GM19395 (cell line): ENCODE results near the gene NOTCH3.

ENCODE experiments used
- ATAC-seq: cut with Tn5 transposase; IDR thresholded peaks from one replicate; pipeline ENCODE4 v1.9.1; 2021; ENCODE audit warnings: mild to moderate bottlenecking, moderate library complexity; ENCODE audit not compliant: unreplicated experiment

The NOTCH3 gene

DNA sequence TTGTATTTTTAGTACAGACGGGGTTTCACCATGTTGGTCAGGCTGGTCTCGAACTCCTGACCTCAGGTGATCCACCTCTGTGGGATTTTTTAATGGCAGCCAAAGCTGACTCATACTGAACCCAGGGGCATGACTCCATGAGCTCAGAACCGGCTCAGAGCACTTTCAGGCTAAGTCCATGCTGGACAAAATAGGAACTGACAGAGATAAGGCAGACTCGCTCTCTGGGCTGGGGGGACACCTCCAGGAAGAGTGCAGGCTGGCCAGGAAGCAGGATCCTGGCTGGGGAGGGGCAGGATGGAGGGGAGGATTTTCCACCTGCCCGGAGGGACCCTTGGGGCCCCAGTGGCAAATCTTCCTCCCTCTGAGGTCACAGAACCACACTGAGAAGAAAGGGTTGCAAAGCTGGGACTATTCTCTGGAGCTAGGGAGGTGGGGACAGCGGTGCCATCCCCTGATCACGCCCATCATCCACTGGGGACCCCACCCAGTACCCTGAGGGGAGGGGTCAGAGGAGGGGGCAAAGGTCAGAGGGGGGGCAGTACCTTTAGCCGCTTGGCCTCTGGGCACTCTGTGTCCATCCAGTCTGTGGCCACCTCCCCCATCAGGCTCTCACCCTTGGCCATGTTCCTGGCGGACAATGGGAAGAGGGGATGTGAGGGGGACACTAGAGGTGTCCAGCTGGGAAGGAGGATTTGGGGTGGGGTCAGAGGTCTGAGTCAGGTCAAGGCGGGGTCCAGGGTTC, 31.1 kb downstream of the NOTCH3 start:
- no peak for ATAC-seq

DNA sequence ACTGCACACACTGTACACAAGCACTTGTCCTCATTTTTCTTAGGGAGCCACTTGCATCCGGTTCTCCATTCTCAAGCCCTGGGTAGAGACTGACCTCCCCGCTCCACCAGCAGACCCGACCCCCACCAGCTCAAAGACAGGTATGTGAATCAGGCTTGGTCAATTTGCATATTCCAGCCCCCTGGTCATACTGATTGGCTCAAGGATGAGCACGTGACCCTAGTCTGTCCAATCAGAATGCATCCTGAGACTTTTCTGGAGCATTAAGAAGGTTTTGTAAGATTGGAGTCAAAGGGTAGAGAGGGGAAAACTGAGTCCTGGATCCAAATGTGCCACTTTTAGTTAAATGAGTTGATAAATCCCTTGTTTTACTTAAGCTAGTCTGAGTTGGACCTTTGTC, 34.1 kb downstream of the NOTCH3 start:
- ATAC-seq = no peak

DNA sequence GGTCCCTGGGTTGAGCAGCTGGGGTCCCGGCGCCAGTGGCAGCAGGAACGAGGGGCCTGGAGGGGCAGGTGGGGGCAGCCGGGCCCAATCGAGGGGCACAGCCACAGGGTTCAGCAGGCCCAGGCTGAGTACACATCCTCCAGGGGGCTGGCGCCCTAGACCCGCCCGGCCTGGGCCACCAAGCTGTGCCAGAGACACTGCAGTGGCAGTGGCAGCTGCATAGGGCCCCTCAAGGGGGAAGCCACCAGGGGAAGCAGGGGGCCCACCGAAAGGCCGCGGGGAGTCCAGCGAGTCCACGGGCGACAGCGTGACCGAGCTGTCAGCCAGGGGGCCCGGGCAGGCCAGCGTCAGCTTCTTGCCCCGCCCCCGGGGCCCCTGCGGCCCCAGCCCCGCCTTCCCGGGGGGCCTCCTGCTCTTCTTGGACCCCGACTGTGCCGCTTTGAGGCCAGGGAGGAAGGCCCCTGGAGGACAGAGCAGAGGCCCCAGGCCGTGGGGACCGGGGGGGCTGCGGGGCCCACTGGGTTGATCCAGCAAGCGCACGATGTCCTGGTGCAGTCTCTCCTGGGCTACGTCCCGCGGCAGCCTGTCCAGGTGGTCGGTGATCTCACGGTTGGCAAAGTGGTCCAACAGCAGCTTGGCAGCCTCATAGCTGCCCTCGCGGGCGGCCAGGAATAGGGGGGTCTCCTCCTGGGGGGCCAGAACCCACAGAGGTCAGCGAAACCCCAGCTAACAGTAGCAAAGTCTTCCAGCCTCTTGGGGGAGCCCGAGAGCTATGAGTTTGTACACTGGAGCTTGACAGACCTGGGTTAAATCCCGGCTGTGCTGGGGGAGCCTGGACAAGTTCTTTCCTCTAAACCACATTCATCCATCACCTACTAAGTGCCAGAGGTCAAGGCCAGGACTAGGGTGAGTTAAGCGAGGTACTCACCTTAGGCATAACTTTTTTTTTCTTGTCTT, 39.5 kb downstream of the NOTCH3 start:
- no peak for ATAC-seq

DNA sequence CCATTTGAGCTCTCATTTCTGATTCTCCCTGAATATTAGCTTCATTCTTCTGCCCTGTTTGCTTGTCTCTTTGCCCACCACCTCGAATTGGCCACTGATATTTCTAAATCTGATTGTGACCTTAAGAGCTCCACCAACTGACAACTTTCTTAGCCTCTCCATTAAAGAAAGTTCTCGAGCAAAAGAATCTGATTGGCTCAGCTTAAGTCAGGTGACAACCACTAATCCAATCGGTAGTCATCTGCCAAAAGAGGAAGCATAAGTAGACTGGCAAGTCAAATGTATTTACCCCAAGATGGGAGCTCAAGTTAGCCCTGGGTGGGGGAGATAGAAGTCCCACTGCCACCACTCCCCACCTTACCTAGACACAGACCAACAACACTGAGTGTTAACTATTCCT, 41.5 kb downstream of the NOTCH3 start:
- no peak for ATAC-seq

DNA sequence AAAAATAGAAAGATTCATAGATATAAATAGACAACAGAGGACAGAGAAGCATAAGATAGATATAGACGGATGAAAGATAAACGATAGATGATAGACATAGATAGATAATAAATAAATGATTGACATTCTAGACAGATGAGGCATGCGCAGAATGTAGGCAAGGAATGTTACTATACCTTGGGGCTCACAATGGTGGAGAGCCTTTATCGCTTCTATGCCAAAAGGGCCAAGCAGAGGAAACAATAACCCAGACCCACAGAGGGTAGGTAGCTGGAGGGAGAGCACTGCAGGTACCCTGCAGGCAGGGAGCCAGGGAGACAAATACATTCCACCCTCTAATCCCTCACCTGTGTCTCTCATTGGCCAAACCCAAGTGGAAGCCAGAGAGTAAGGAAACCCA, 44.4 kb downstream of the NOTCH3 start:
- no peak for ATAC-seq

DNA sequence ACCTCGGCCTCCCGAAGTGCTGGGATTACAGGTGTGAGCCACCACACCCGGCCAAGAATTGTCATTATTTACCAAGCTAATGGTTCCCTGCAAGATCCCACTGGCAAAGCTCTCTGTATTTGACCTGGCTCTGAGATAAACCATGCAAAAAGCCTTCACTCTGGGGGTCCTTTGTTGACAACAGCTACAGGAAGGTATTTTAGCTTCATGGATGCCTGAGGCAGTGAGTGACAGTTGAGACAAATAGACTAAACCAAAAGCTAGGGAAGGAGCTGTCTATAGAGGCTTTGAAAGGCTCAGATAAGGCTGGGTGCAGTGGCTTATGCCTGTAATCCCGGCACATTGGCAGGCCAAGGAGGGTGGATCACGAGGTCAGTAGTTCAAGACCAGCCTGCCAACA, 45.5 kb downstream of the NOTCH3 start:
- no peak for ATAC-seq

DNA sequence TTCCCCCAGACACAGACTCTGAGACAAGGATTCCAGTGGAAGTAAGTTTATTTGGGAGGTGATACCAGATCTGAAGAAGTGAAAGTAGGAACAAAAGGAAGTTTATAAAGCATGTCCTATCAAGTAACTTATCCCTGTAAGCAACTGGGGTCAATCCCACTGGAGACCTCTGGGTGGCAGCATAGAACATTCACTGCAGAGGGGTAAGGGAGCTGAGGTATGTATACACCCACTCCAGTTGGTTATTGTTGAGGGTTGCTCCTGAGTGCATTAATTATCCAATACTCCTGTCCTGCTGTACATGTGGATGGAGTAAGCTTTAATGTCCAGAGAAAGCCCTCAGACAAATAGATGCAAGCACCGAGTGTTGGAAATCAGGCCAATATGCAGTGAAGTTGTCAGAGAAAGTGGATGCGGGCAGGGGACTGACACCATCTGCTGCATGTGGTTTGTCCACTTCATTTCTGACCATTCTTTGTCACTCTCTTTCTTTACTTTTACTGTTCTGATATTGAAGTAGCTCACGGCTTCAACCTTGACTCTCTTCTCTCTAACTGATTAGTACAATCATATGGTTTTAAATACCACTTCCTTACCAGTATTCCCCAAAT, 46.7 kb downstream of the NOTCH3 start:
- ATAC-seq = no peak

DNA sequence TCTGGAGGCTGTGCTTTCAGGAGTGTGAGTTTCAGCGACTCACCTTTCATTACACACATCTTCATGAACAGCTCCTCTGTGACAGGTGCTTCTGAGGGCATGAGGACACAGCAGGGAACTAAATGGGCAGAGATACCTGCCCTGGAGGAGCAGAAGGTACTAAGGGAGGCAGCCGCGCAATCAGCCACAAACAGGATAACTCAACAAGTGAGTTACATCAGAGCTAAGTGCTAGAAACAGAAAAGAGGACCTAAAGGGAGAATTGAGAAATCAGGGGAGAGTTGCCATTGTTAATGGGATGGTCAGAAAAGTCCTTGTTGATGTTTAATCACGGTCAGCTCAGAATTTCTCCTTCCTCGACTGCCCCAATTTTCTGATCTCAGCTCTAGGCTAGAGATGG, 51.1 kb downstream of the NOTCH3 start:
- ATAC-seq = no peak

DNA sequence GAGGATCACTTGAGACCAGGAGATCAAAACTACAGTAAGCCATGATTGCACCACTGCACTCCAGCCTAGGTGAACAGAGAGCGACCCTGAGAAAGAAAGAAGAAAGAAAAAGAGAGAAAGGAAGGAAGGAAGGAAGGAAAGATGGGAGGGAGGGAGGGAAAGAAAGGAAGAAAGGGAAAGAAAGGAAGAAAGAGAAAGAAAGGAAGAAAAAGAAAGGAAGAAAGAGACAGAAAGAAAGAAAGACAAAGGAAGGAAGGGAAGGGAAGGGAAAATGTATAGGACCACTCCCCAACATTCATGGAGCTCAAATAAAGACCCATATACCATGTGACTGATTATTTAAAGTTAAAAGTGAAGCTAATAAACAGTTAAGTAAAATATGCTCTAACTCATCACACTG, 53.7 kb downstream of the NOTCH3 start:
- ATAC-seq = no peak

DNA sequence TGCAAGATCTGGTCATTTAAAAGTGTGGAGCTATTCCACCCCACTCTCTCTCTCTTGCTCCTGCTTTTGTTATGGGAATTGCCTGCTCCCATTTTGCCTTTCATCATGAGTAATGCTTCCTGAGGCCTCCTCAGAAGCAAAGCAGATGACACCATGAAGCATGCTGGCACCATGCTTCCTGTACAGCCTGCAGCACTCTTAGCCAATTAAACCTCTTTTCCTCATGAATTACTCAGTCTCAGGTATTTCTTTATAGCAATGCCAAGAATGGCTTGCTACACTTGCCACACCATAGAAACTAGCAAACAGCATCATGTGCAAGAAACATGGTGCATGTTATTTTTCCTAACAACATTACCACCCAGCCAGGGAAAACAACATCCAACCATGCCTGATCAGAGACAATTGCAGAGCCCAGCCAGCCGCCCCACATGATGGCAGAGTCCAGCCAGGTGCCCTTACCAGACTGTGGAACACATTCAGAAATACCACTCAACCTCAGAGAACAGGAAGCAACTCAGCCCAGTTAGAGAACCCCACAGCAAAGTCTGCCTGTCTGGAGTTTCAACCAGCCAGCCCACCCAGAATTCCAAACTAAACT, 56.6 kb downstream of the NOTCH3 start:
- ATAC-seq = no peak

DNA sequence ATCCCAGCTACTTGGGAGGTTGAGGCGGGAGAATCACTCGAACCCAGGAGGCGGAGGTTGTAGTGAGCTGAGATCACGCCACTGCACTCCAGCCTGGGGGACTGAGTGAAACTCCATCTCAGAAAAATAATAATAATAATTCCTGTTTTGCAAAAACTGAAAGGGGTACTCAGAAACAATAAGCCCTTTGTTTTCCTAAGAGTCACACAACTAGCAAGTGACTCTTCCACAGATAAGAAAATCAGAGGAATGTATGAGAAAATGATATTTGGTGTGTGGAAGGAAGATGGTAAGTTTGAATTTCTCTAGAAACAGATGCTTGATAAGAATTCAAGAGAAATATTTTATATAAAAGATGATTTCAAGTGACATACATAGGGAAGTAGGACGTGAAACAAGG, 58.5 kb downstream of the NOTCH3 start:
- no peak for ATAC-seq

DNA sequence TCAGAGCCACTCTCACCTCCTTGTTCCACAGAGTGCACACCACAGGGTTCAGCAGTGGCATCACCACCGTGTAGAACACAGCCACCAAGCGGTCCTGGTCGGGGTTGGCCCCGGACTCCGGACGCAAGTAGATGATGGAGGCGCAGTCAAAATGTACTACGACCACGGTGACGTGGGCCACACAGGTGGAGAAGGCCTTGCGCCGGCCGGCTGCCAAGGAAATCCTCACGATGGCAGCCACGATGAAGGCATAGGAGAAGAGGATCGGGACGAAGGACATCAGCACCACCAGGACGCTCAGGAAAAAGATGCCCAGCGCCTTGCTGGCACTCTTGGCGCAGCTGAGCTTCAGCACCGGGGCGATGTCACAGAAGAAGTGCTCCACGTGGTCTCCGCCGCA, 59.7 kb downstream of the NOTCH3 start:
- no peak for ATAC-seq

DNA sequence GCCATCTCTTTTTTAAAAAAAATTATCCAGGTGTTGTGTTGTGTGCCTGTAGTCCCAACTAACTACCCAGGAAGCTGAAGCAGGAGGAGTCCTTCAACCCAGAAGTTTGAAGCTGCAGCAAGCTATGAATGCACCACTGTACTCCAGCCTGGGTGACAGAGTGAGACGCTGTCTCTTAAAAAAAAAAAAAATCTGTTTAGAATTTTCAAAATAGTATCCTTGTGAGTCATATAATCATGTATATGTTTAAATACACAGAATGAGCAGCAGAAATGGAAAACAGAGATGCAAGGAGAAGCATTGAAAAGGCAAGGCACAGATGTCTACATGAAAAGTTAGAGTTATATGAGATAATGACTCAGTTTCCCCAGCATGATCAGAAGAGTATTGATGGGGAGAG, 62.4 kb downstream of the NOTCH3 start:
- ATAC-seq = no peak

DNA sequence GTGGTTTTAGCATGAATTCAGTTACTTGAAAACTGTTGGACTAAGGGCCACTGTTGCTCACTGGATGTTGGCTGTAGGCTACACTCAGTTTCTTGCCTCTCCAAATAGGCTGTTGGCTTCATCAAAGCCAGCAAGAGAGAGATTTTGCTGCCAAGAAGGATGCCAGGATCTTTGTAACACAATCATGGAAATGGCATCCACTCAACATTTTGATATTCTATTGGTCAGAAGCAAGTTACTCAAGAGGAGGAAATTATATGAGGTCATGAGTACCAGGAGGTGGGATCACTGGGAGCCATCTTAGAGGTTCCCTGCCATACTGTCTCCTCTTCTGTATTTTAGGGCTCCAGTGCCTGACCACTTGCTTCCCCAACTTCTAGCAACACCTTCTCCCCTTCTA, 63.0 kb downstream of the NOTCH3 start:
- ATAC-seq = no peak

DNA sequence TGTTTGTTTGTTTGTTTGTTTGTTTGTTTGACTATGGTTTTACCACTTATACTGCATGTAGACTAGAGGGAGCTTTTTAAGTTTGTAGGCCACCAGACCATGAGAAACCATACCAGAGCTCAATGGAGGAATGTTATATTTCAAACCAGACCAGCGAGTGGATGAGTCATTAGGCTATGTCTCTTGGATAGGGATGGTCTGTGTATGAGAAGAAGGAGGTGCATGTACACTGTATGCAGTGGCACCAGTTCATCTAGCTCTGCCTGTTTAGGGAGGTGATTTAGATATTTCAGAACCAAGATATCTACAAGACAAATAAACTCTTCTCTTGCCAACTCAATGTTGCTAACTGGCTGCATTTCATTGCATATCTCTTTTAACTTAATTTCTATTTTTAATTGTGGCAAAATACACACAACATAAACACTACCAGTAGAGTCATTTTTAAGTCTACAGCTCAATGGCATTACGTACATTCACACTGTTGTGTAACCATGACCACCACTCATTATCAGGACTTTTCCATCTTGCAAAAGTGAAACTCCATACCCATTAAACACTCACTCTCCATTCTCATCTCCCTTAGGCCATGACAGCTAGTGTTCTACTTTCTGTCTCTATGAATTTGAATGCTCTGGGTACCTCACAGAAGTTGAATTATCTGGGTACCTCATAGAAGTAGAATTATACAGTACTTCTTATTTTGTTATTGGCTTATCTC, 64.4 kb downstream of the NOTCH3 start:
- no peak for ATAC-seq

DNA sequence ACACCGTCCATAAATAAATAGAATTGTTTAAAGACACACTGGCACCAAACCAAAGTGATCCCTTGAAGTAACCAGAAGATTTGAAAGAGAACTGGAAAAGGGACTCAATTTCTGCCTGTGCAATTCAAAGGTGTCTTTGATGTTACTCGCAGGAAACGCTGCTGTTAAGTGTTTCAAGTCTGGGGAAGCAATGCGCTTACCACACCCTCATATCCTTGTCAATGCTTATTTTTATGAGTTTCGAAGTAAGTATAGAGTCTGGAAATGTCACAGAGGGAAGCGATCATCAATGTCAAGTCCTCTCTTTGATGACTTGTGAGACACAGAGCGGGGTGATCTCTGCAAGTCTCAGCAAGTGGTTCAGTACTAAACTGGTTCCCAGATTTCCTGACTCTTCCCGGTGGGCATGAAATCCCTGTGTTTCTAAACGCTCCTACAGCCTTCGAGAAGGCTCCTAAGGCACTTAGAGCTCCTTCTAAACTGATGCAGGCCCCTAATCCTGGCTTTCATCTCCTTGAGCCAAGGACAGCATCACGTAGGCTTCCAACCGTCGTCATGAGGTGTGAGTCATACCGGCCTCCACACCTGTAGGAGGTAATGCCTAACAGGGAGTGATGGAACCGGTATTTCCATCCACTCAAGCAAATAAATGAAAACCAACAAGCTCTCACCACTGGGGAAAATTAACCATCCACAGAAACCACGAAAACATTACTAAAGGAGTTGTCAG, 70.8 kb downstream of the NOTCH3 start:
- ATAC-seq = no peak

DNA sequence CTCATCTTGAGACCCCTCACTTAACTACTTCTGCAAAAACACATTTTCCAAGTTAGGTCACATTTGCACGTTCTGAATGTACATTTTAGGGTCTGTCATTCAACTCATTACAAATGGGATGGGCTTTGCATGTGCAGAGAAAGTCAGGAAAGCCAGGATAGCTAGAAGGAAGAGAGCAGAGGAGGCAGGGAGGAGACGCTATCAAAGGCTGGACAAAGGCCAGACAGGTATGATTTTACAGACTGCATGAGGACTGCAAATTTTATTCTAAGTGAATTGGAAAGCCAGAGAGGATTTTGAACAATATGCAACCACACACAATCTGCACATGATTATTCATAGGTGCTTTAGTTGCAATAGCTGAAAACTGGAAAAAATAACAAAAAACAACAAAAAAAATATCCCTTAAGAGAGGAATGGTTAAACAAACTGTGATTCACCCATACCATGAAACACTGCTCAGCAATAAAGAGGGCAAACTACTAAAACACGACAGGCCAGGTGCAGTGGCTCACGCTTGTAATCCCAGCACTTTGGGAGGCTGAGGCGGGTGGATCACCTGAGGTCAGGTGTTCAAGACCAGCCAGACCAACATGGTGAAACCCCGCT, 72.5 kb downstream of the NOTCH3 start:
- ATAC-seq = no peak

DNA sequence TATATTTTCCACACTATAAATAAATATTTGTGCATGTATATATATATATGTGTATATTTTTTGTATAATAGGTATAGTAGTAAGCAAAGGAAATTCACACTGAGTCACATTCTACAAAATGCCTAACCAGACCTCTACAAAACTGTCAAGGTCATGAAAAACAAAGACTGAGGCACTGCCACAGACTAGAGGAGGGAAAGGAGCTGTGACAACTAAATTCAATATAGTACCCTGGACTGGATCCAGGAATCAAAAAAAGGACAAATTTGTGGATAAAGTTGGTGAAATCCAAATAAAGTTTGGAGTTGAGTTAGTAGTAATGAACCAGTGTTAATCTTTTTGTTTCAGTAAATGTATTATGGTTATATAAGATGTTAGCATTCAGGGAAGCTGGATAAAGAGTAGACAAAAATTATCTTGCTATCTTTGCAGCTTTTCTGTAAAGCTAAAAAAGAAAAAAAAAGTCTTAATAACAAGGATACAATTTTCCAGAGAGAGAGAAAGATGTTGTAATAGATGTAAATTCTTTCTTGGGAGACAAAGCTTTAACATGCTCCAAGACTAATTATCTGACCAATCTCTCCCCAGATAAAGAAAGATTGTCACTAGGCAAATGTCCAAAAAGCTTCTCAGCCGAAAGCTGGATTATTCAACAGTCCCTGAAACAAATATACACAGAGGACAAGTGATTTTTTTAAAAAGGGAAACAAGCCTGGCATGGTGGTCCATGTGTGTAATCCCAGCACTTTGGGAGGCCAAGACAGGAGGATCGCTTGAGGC, 74.5 kb downstream of the NOTCH3 start:
- ATAC-seq = no peak
